HUES64 (cell line): ENCODE measurements around the gene CCNJ.

Experiments
- H3K27ac ChIP-seq: 2 replicates; pipeline ENCODE4 v1.7.0; 2013; ENCODE audit warnings: low read depth, low read length, inconsistent platforms
- H3K27me3 ChIP-seq: 2 replicates; pipeline ENCODE4 v1.6.1; 2013; ENCODE audit warnings: mild to moderate bottlenecking, low read length; ENCODE audit not compliant: insufficient read depth
- H3K36me3 ChIP-seq: 2 replicates; pipeline ENCODE4 v1.6.1; 2013; ENCODE audit warnings: mild to moderate bottlenecking, low read length; ENCODE audit not compliant: insufficient read depth
- H3K4me1 ChIP-seq: 2 replicates; pipeline ENCODE4 v1.6.1; 2013; ENCODE audit warnings: mild to moderate bottlenecking, low read length, moderate library complexity; ENCODE audit not compliant: insufficient read depth
- H3K4me3 ChIP-seq: 2 replicates; pipeline ENCODE4 v1.5.1; 2013; ENCODE audit warnings: mild to moderate bottlenecking, low read length, moderate library complexity
- H3K9ac ChIP-seq: 2 replicates; pipeline ENCODE4 v1.6.1; 2013; ENCODE audit warnings: mild to moderate bottlenecking, low read depth, low read length
- H3K9me3 ChIP-seq: 2 replicates; pipeline ENCODE4 v1.6.1; 2013; ENCODE audit warnings: low read depth, low read length; ENCODE audit not compliant: insufficient read depth
- WGBS: fragments of 150-250, 120-280 bp; methylation state at CpG from one replicate; pipeline ENCODE4 v1.1.7; 2013; ENCODE audit warnings: missing lambda C conversion rate; 5-methylcytosine and 5-hydroxymethylcytosine counted together

Gene CCNJ

GRCh38 chr10:96061232-96061631 is 17.8 kb downstream of the CCNJ start:
- Histone ChIP-seq H3K27me3 (no peaks in the 10 kb centered on the region), H3K4me1 (no peaks in the 10 kb centered on the region), H3K9ac (no peak overlapping the region), H3K36me3 (peaks cover 64% of the 10 kb centered on the region), H3K4me3 (no peak overlapping the region), H3K9me3 (no peaks in the 10 kb centered on the region), H3K27ac (no peak overlapping the region)
- 87% methylated on average over 3 of the region's 3 CpGs for WGBS

- H3K9ac ChIP-seq: no peak overlapping the region
- no peak overlapping the region for H3K4me3 ChIP-seq
- peaks cover 4% of the 10 kb centered on the region; the same call in 1 of the 2 replicates for H3K4me1 ChIP-seq
- no peaks in the 10 kb centered on the region for H3K36me3 ChIP-seq
- no peaks in the 10 kb centered on the region for H3K9me3 ChIP-seq
- H3K27ac ChIP-seq: no peak overlapping the region
- 89% methylated on average over 2 of the region's 2 CpGs for WGBS
- H3K27me3 ChIP-seq: no peaks in the 10 kb centered on the region
Observed at GRCh38 chr10:96072674-96073073, 29.3 kb downstream of the CCNJ start.

GRCh38 chr10:96073722-96074121 is 30.3 kb downstream of the CCNJ start:
- Histone ChIP-seq H3K27me3 (no peaks in the 10 kb centered on the region), H3K9me3 (no peaks in the 10 kb centered on the region), H3K9ac (no peak overlapping the region), H3K36me3 (no peaks in the 10 kb centered on the region), H3K4me1 (peaks cover 4% of the 10 kb centered on the region; the same call in 1 of the 2 replicates), H3K4me3 (no peak overlapping the region), H3K27ac (no peak overlapping the region)
- WGBS: 95% methylated on average over 1 of the region's 1 CpG

- H3K4me3 ChIP-seq: no peak overlapping the region
- no peak overlapping the region for H3K9ac ChIP-seq
- WGBS: 75% methylated on average over 3 of the region's 3 CpGs
- no peak overlapping the region for H3K27ac ChIP-seq
- peaks cover 4% of the 10 kb centered on the region; the same call in 1 of the 2 replicates for H3K4me1 ChIP-seq
- H3K36me3 ChIP-seq: no peaks in the 10 kb centered on the region
- H3K9me3 ChIP-seq: no peaks in the 10 kb centered on the region
- no peaks in the 10 kb centered on the region for H3K27me3 ChIP-seq
Observed at GRCh38 chr10:96074776-96075175, 31.4 kb downstream of the CCNJ start.

GRCh38 chr10:96075977-96076376 is 32.6 kb downstream of the CCNJ start:
- WGBS: 80% methylated on average over 2 of the region's 2 CpGs
- Histone ChIP-seq H3K9ac (no peak overlapping the region), H3K9me3 (no peaks in the 10 kb centered on the region), H3K27ac (no peak overlapping the region), H3K4me1 (peaks cover 4% of the 10 kb centered on the region; the same call in 1 of the 2 replicates), H3K4me3 (no peak overlapping the region), H3K27me3 (no peaks in the 10 kb centered on the region), H3K36me3 (no peaks in the 10 kb centered on the region)

GRCh38 chr10:96077156-96077555 is 33.8 kb downstream of the CCNJ start:
- Histone ChIP-seq H3K4me1 (peaks cover 4% of the 10 kb centered on the region; the same call in 1 of the 2 replicates), H3K9me3 (no peaks in the 10 kb centered on the region), H3K4me3 (no peak overlapping the region), H3K27ac (no peak overlapping the region), H3K9ac (no peak overlapping the region), H3K36me3 (no peaks in the 10 kb centered on the region), H3K27me3 (no peaks in the 10 kb centered on the region)
- no CpG with 5 or more reads among the region's 3 CpGs for WGBS

GRCh38 chr10:96082153-96082552 is 38.8 kb downstream of the CCNJ start:
- Histone ChIP-seq H3K4me3 (no peak overlapping the region), H3K27me3 (no peaks in the 10 kb centered on the region), H3K4me1 (no peaks in the 10 kb centered on the region), H3K9ac (no peak overlapping the region), H3K27ac (no peak overlapping the region), H3K36me3 (no peaks in the 10 kb centered on the region), H3K9me3 (no peaks in the 10 kb centered on the region)
- 88% methylated on average over 2 of the region's 2 CpGs for WGBS

- WGBS: 94% methylated on average over 1 of the region's 1 CpG
- H3K4me3 ChIP-seq: no peak overlapping the region
- H3K27me3 ChIP-seq: no peaks in the 10 kb centered on the region
- H3K27ac ChIP-seq: no peak overlapping the region
- no peaks in the 10 kb centered on the region for H3K36me3 ChIP-seq
- no peaks in the 10 kb centered on the region for H3K4me1 ChIP-seq
- H3K9me3 ChIP-seq: no peaks in the 10 kb centered on the region
- H3K9ac ChIP-seq: no peak overlapping the region
Observed at GRCh38 chr10:96082748-96083147, 39.4 kb downstream of the CCNJ start.

- H3K4me1 ChIP-seq: no peaks in the 10 kb centered on the region
- H3K9ac ChIP-seq: no peak overlapping the region
- no peaks in the 10 kb centered on the region for H3K27me3 ChIP-seq
- H3K4me3 ChIP-seq: no peak overlapping the region
- no peak overlapping the region for H3K27ac ChIP-seq
- no peaks in the 10 kb centered on the region for H3K36me3 ChIP-seq
- no peaks in the 10 kb centered on the region for H3K9me3 ChIP-seq
- WGBS: 100% methylated on average over 2 of the region's 2 CpGs
Observed at GRCh38 chr10:96089116-96089515, 45.7 kb downstream of the CCNJ start.

- Histone ChIP-seq H3K27me3 (no peaks in the 10 kb centered on the region), H3K4me3 (0 out of 2 replicates have a peak overlapping the region, but pooled peaks have one; percentile 26), H3K4me1 (no peaks in the 10 kb centered on the region), H3K9ac (no peak overlapping the region), H3K9me3 (no peaks in the 10 kb centered on the region), H3K36me3 (no peaks in the 10 kb centered on the region), H3K27ac (no peak overlapping the region)
- 95% methylated on average over 43 of the region's 47 CpGs for WGBS
Observed at GRCh38 chr10:96089670-96090462, 46.5 kb downstream of the CCNJ start.

- no peak overlapping the region for H3K9ac ChIP-seq
- no peak overlapping the region for H3K4me3 ChIP-seq
- WGBS: 95% methylated on average over 9 of the region's 9 CpGs
- H3K27ac ChIP-seq: no peak overlapping the region
- H3K36me3 ChIP-seq: no peaks in the 10 kb centered on the region
- H3K9me3 ChIP-seq: no peaks in the 10 kb centered on the region
- no peaks in the 10 kb centered on the region for H3K27me3 ChIP-seq
- no peaks in the 10 kb centered on the region for H3K4me1 ChIP-seq
Observed at GRCh38 chr10:96090463-96090800, 47.0 kb downstream of the CCNJ start.
